ENCODE measurements around the gene CSF1R. TPM values are rescaled to one million over a fixed set of nuclear protein-coding genes. Genes with fewer than 3 reads are reported as not detected.
A peak's percentile ranks its signal among the peaks of the same experiment; 100 is the strongest.

CSF1R gene
- total RNA-seq, 2 donors from 2014 or later: not detected

- no peak for TF ChIP-seq CTCF (conservative IDR thresholded peaks at IDR 0.05)
- 88 to 93% methylated on average over 2 to 4 of the region's 4 CpGs for WGBS, 2 experiments (ENCODE audit: insufficient coverage in 1 of 2, insufficient read length in 1 of 2)
Measured at GRCh38 chr5:150068472-150068871, 17.9 kb downstream of the CSF1R start.

GRCh38 chr5:150068071-150068470 is 18.3 kb downstream of the CSF1R start:
- DNase-seq: no peak
- Histone ChIP-seq H3K9ac (ENCODE audit: extremely low read depth, low read length, poor library complexity, severe bottlenecking) (no peak overlapping the region), H3K36me3 (ENCODE audit: control insufficient read depth, insufficient read depth, low read length) (no peaks in the 10 kb centered on the region), H3K9me3 (ENCODE audit: control insufficient read depth, low read length) (no peaks in the 10 kb centered on the region), H3K4me3 (ENCODE audit: low read length) (no peak overlapping the region), H3K27ac (ENCODE audit: low read depth, low read length) (no peak overlapping the region), H3K27me3 (ENCODE audit: control insufficient read depth, insufficient read depth, low read length, poor library complexity, severe bottlenecking) (no peaks in the 10 kb centered on the region), H3K4me1 (ENCODE audit: control insufficient read depth, insufficient read depth, low read length) (no peaks in the 10 kb centered on the region)
- no peaks in the 10 kb centered on the region for H3K9me3 Mint-ChIP-seq
- peaks cover 6% of the 10 kb centered on the region for H3K27me3 Mint-ChIP-seq (ENCODE audit: insufficient read depth)
- no peaks in the 10 kb centered on the region for H3K4me1 Mint-ChIP-seq
- no peaks in the 10 kb centered on the region for H3K36me3 Mint-ChIP-seq (ENCODE audit: low read depth)
- TF ChIP-seq CTCF (conservative IDR thresholded peaks at IDR 0.05): no peak
- no peak overlapping the region for H3K27ac Mint-ChIP-seq
- no peak overlapping the region for H3K4me3 Mint-ChIP-seq
- 89 to 94% methylated on average over 6 of the region's 6 CpGs for WGBS, 2 experiments (ENCODE audit: insufficient coverage in 1 of 2, insufficient read length in 1 of 2)

More at GRCh38 chr5:150068472-150068871, 17.9 kb downstream of the CSF1R start:
- Mint-ChIP-seq H3K27ac (no peak overlapping the region), H3K9me3 (no peaks in the 10 kb centered on the region), H3K4me3 (no peak overlapping the region), H3K36me3 (ENCODE audit: low read depth) (no peaks in the 10 kb centered on the region), H3K27me3 (ENCODE audit: insufficient read depth) (peaks cover 6% of the 10 kb centered on the region), H3K4me1 (no peaks in the 10 kb centered on the region)
- H3K4me3 ChIP-seq (ENCODE audit: low read length): no peak overlapping the region
- peak; percentile 31 for DNase-seq
- no peaks in the 10 kb centered on the region for H3K36me3 ChIP-seq (ENCODE audit: control insufficient read depth, insufficient read depth, low read length)
- H3K4me1 ChIP-seq (ENCODE audit: control insufficient read depth, insufficient read depth, low read length): no peaks in the 10 kb centered on the region
- no peak overlapping the region for H3K9ac ChIP-seq (ENCODE audit: extremely low read depth, low read length, poor library complexity, severe bottlenecking)
- H3K9me3 ChIP-seq (ENCODE audit: control insufficient read depth, low read length): no peaks in the 10 kb centered on the region
- no peak overlapping the region for H3K27ac ChIP-seq (ENCODE audit: low read depth, low read length)
- no peaks in the 10 kb centered on the region for H3K27me3 ChIP-seq (ENCODE audit: control insufficient read depth, insufficient read depth, low read length, poor library complexity, severe bottlenecking)

GRCh38 chr5:150067405-150067960 is 18.9 kb downstream of the CSF1R start:
- 86 to 91% methylated on average over 6 of the region's 6 CpGs for WGBS, 2 experiments (ENCODE audit: insufficient coverage in 1 of 2, insufficient read length in 1 of 2)
- Mint-ChIP-seq H3K27ac (no peak overlapping the region), H3K4me1 (no peaks in the 10 kb centered on the region)

More at GRCh38 chr5:150067405-150067960, 18.9 kb downstream of the CSF1R start:
- Mint-ChIP-seq H3K4me3 (no peak overlapping the region), H3K36me3 (ENCODE audit: low read depth) (no peaks in the 10 kb centered on the region), H3K27me3 (ENCODE audit: insufficient read depth) (peaks cover 6% of the 10 kb centered on the region), H3K9me3 (no peaks in the 10 kb centered on the region)
- no peaks in the 10 kb centered on the region for H3K27me3 ChIP-seq (ENCODE audit: control insufficient read depth, insufficient read depth, low read length, poor library complexity, severe bottlenecking)
- peak; percentile 33 for DNase-seq
- H3K27ac ChIP-seq (ENCODE audit: low read depth, low read length): no peak overlapping the region
- no peaks in the 10 kb centered on the region for H3K36me3 ChIP-seq (ENCODE audit: control insufficient read depth, insufficient read depth, low read length)
- H3K9ac ChIP-seq (ENCODE audit: extremely low read depth, low read length, poor library complexity, severe bottlenecking): no peak overlapping the region
- no peak overlapping the region for H3K4me3 ChIP-seq (ENCODE audit: low read length)
- H3K4me1 ChIP-seq (ENCODE audit: control insufficient read depth, insufficient read depth, low read length): no peaks in the 10 kb centered on the region
- no peaks in the 10 kb centered on the region for H3K9me3 ChIP-seq (ENCODE audit: control insufficient read depth, low read length)
- no peak for TF ChIP-seq CTCF (conservative IDR thresholded peaks at IDR 0.05)

Data from endodermal cell (in vitro differentiated cells).